ENCODE measurements around the gene RAN. TPM values are rescaled to one million over a fixed set of nuclear protein-coding genes. Genes with fewer than 3 reads are reported as not detected.
"Not testable (repeated sequence)": the region's sequence is repeated elsewhere in the genome, so short reads cannot be mapped to it uniquely, and the experiment has no call there.

The RAN gene
- total RNA-seq, 2 experiments from 2014 or later = 1,319 to 1,332 TPM

- CTCF ChIA-PET = interaction anchor here (2.3 kb wide), 1 partner anchor 61 kb away, joined by 7 read pairs; no protein-coding TSS in a partner anchor
Measured at GRCh38 chr12:130881046-130881445, 9.2 kb downstream of the RAN start.

GRCh38 chr12:130881548-130881947, 9.7 kb downstream of the RAN start:
- ATAC-seq = no peak
- peaks cover 17% of the 10 kb centered on the region for H3K36me3 Mint-ChIP-seq (ENCODE audit: low read depth)
- peaks cover 32% of the 10 kb centered on the region for H3K4me1 Mint-ChIP-seq (ENCODE audit: low read depth)
- no peak for DNase-seq
- no peaks in the 10 kb centered on the region for H3K9me3 Mint-ChIP-seq (ENCODE audit: insufficient read depth)
- H3K4me3 Mint-ChIP-seq = no peak overlapping the region
- ChIA-PET CTCF (interaction anchor here (2.3 kb wide), 1 partner anchor 61 kb away, joined by 7 read pairs; no protein-coding TSS in a partner anchor), POLR2A (no interaction called here)
- no peaks in the 10 kb centered on the region for H3K27me3 Mint-ChIP-seq (ENCODE audit: low read depth)
- H3K27ac Mint-ChIP-seq = no peak overlapping the region

More at GRCh38 chr12:130881046-130881445, 9.2 kb downstream of the RAN start:
- H3K4me1 Mint-ChIP-seq (ENCODE audit: low read depth) = peaks cover 36% of the 10 kb centered on the region
- H3K27me3 Mint-ChIP-seq (ENCODE audit: low read depth) = no peaks in the 10 kb centered on the region
- H3K27ac Mint-ChIP-seq = peak overlapping the region; percentile 0
- ATAC-seq (no peak), DNase-seq (no peak)
- no peak overlapping the region for H3K4me3 Mint-ChIP-seq
- POLR2A ChIA-PET = interaction anchor here (0.6 kb wide), 1 partner anchor 11 kb away, joined by 3 read pairs; no protein-coding TSS in a partner anchor
- H3K36me3 Mint-ChIP-seq (ENCODE audit: low read depth) = peaks cover 22% of the 10 kb centered on the region
- no peaks in the 10 kb centered on the region for H3K9me3 Mint-ChIP-seq (ENCODE audit: insufficient read depth)

DNA sequence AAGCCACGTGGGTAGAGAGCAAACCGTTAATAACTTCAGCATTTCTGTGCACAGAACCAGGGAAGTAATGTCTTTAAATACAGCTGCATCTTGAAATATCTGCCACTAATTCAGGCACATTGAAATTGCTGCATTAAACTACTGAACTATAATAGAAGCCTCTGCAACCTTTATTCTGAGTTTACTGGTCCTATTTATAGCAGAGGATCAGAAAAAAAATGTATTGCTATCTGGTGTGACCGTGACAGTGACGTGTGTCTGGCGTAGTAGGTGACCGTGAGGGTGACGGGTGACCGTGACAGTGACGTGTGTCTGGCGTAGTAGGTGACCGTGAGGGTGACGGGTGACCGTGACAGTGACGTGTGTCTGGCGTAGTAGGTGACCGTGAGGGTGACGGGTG, 15.3 kb downstream of the RAN start:
- ATAC-seq; DNase-seq; H3K9me3 Mint-ChIP-seq (ENCODE audit: insufficient read depth); H3K4me3 Mint-ChIP-seq; POLR2A ChIA-PET; H3K4me1 Mint-ChIP-seq (ENCODE audit: low read depth); H3K27me3 Mint-ChIP-seq (ENCODE audit: low read depth); H3K36me3 Mint-ChIP-seq (ENCODE audit: low read depth); H3K27ac Mint-ChIP-seq; CTCF ChIA-PET: not testable (repeated sequence)

DNA sequence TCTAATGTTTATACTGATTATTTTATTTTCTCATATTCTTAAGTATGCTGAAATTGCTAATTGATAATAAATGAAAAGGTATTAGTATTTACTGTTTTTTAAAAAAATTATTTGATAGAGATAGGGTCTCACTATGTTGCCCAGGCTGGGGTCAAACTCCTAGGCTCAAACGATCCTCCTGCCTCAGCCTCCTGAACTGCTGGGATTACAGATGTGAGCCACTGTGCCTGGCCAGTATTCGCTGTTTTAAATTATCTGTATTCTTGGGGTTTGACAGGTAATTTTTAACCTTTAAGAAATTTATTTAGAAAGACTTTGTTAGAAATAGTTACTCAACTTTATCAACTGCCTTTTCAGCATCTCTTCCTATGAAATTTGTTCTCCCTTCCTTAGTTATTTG, 32.2 kb downstream of the RAN start:
- Mint-ChIP-seq H3K27me3 (ENCODE audit: low read depth) (peaks cover 6% of the 10 kb centered on the region), H3K9me3 (ENCODE audit: insufficient read depth) (no peaks in the 10 kb centered on the region), H3K27ac (no peak overlapping the region), H3K36me3 (ENCODE audit: low read depth) (no peaks in the 10 kb centered on the region), H3K4me3 (no peak overlapping the region), H3K4me1 (ENCODE audit: low read depth) (no peaks in the 10 kb centered on the region)
- POLR2A ChIA-PET = no interaction called here
- no peak for DNase-seq
- CTCF ChIA-PET = no interaction called here
- no peak for ATAC-seq

DNA sequence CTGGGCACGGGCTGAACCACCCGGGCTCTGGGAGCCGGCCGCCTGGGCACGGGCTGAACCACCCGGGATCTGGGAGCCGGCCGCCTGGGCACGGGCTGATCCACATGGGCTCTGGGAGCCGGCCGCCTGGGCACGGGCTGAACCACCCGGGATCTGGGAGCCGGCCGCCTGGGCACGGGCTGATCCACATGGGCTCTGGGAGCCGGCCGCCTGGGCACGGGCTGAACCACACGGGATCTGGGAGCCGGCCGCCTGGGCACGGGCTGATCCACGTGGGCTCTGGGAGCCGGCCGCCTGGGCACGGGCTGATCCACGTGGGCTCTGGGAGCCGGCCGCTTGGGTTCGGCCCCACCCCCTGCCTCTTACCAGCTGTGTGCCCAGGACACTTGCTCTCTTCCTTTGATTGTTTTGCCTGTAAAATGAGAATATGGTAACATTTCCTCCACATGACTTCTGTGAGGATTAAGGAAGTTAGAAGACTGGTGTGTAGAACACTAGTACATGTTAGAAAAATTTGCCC, 33.1 kb downstream of the RAN start:
- H3K27ac Mint-ChIP-seq; H3K4me3 Mint-ChIP-seq; H3K9me3 Mint-ChIP-seq (ENCODE audit: insufficient read depth); POLR2A ChIA-PET; H3K4me1 Mint-ChIP-seq (ENCODE audit: low read depth); H3K27me3 Mint-ChIP-seq (ENCODE audit: low read depth); CTCF ChIA-PET; H3K36me3 Mint-ChIP-seq (ENCODE audit: low read depth); DNase-seq; ATAC-seq: not testable (repeated sequence)

GRCh38 chr12:130909111-130909510, 37.2 kb downstream of the RAN start:
- peaks cover 10% of the 10 kb centered on the region for H3K9me3 Mint-ChIP-seq (ENCODE audit: insufficient read depth)
- no peak overlapping the region for H3K4me3 Mint-ChIP-seq
- H3K27ac Mint-ChIP-seq = no peak overlapping the region
- DNase-seq = no peak
- H3K4me1 Mint-ChIP-seq (ENCODE audit: low read depth) = no peaks in the 10 kb centered on the region
- ATAC-seq = no peak
- CTCF ChIA-PET = no interaction called here
- H3K27me3 Mint-ChIP-seq (ENCODE audit: low read depth) = peaks cover 4% of the 10 kb centered on the region
- H3K36me3 Mint-ChIP-seq (ENCODE audit: low read depth) = no peaks in the 10 kb centered on the region
- POLR2A ChIA-PET = no interaction called here

- Mint-ChIP-seq H3K9me3 (ENCODE audit: insufficient read depth) (peaks cover 10% of the 10 kb centered on the region), H3K27me3 (ENCODE audit: low read depth) (peaks cover 8% of the 10 kb centered on the region), H3K4me3 (no peak overlapping the region), H3K4me1 (ENCODE audit: low read depth) (no peaks in the 10 kb centered on the region), H3K36me3 (ENCODE audit: low read depth) (no peaks in the 10 kb centered on the region), H3K27ac (no peak overlapping the region)
- DNase-seq = no peak
- CTCF ChIA-PET = no interaction called here
- no peak for ATAC-seq
- POLR2A ChIA-PET = no interaction called here
Measured at GRCh38 chr12:130911193-130911592, 39.3 kb downstream of the RAN start.

- H3K27me3 Mint-ChIP-seq (ENCODE audit: low read depth) = peaks cover 16% of the 10 kb centered on the region
- DNase-seq (no peak), ATAC-seq (no peak)
- no peaks in the 10 kb centered on the region for H3K4me1 Mint-ChIP-seq (ENCODE audit: low read depth)
- H3K4me3 Mint-ChIP-seq = no peak overlapping the region
- ChIA-PET POLR2A (no interaction called here), CTCF (no interaction called here)
- H3K36me3 Mint-ChIP-seq (ENCODE audit: low read depth) = no peaks in the 10 kb centered on the region
- H3K27ac Mint-ChIP-seq = no peak overlapping the region
- H3K9me3 Mint-ChIP-seq (ENCODE audit: insufficient read depth) = peaks cover 10% of the 10 kb centered on the region
Measured at GRCh38 chr12:130911933-130912332, 40.1 kb downstream of the RAN start.

DNA sequence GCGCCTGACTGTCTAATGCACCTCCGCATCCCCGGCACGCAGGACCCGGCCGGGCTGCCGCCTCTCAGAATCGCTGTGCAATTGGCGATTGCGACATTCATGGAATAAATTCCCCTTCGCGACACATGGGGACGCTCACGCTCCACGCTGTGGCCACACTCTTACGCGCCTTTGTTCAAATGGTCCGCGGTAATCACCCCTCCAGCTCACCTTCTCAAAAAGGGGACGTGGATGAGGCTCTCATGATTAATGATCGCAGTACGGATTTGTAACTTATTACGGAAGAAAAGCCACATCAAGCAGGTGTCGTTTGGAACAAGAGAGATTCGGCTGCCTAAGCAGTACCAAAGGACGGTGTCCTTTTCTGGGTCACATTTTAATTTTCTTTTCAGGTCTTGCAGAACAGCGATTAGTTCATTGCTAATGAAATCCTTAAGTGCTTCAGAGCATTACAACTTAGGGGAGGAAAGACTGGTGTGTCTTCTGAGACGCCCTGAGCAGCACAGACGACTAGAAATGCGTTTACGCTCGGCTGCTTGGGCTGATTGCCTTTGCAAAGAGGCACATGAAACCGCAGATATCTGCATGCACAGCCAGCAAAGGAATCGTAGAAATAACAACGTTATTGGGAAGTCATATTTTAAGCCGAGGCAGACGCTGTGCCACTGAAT, 44.5 kb downstream of the RAN start:
- POLR2A ChIA-PET = no interaction called here
- H3K4me1 Mint-ChIP-seq (ENCODE audit: low read depth) = no peaks in the 10 kb centered on the region
- CTCF ChIA-PET = interaction anchor here (1.3 to 1.8 kb wide), 4 partner anchors 9 to 217 kb away, joined by 4 read pairs; no protein-coding TSS in a partner anchor
- DNase-seq = peak; percentile 38
- no peak for ATAC-seq
- H3K36me3 Mint-ChIP-seq (ENCODE audit: low read depth) = no peaks in the 10 kb centered on the region
- no peak overlapping the region for H3K4me3 Mint-ChIP-seq
- peaks cover 24% of the 10 kb centered on the region for H3K27me3 Mint-ChIP-seq (ENCODE audit: low read depth)
- peaks cover 5% of the 10 kb centered on the region for H3K9me3 Mint-ChIP-seq (ENCODE audit: insufficient read depth)
- no peak overlapping the region for H3K27ac Mint-ChIP-seq

DNA sequence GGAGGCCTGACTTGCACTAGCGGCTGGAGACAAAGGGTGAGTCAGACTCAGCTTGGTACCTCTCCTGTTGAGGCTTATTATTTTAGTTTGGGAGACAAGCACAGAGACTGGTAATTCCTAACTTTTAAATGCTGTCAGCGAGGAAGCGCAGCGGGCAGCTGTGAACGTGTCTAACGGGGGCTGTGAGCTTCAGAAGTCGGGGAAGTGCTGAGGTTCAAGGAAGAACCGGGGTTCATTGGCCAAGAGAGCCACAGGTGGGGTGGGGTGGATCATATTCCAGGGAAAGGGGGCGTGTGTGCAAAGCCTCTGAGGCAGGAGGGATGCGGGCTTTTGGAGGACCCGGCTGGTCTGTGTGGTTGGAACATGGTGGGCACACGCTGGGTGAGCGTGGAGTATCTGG, 45.7 kb downstream of the RAN start:
- Mint-ChIP-seq H3K36me3 (ENCODE audit: low read depth) (no peaks in the 10 kb centered on the region), H3K4me3 (no peak overlapping the region), H3K4me1 (ENCODE audit: low read depth) (no peaks in the 10 kb centered on the region), H3K27me3 (ENCODE audit: low read depth) (peaks cover 25% of the 10 kb centered on the region), H3K9me3 (ENCODE audit: insufficient read depth) (no peaks in the 10 kb centered on the region), H3K27ac (no peak overlapping the region)
- ChIA-PET CTCF (interaction anchor here (1.4 to 1.8 kb wide), 2 partner anchors 32 to 215 kb away, joined by 4 read pairs; no protein-coding TSS in a partner anchor), POLR2A (no interaction called here)
- ATAC-seq (no peak), DNase-seq (no peak)

DNA sequence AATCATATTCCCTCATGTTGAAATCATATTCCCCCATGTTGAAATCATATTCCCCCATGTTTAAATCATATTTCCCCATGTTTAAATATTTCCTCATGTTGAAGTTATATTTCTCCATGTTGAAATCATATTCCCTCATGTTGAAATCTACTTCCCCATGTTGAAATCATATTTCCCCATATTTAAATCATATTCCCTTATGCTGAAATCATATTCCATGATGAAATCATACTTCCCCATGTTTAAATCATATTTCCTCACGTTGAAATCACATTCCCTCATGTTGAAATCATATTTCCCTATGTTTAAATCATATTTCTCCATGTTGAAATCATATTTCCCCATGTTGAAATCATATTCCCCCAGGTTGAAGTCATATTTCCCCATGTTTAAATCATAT, 47.2 kb downstream of the RAN start:
- H3K36me3 Mint-ChIP-seq (ENCODE audit: low read depth) = no peaks in the 10 kb centered on the region
- DNase-seq = no peak
- POLR2A ChIA-PET = no interaction called here
- H3K4me1 Mint-ChIP-seq (ENCODE audit: low read depth) = no peaks in the 10 kb centered on the region
- CTCF ChIA-PET = no interaction called here
- no peak overlapping the region for H3K4me3 Mint-ChIP-seq
- peaks cover 21% of the 10 kb centered on the region for H3K27me3 Mint-ChIP-seq (ENCODE audit: low read depth)
- no peak overlapping the region for H3K27ac Mint-ChIP-seq
- no peaks in the 10 kb centered on the region for H3K9me3 Mint-ChIP-seq (ENCODE audit: insufficient read depth)
- ATAC-seq = no peak

GRCh38 chr12:130920119-130920703, 48.3 kb downstream of the RAN start:
- Mint-ChIP-seq H3K36me3 (ENCODE audit: low read depth) (no peaks in the 10 kb centered on the region), H3K27me3 (ENCODE audit: low read depth) (peaks cover 21% of the 10 kb centered on the region), H3K4me3 (no peak overlapping the region), H3K4me1 (ENCODE audit: low read depth) (no peaks in the 10 kb centered on the region), H3K9me3 (ENCODE audit: insufficient read depth) (no peaks in the 10 kb centered on the region), H3K27ac (no peak overlapping the region)
- ChIA-PET CTCF (no interaction called here), POLR2A (no interaction called here)
- DNase-seq (no peak), ATAC-seq (no peak)
